HCT116 (cell line): ENCODE data around the gene VSNL1. TPM values are rescaled to one million over a fixed set of nuclear protein-coding genes. Genes with fewer than 3 reads are reported as not detected.

Source experiments
- ATAC-seq: fragments of 200-7000 bp; cut with Tn5 transposase; 2 replicates; pipeline ENCODE4 v1.9.1; 2020; ENCODE audit warnings: mild to moderate bottlenecking, moderate library complexity
- BruUV-seq: library from RNA; stranded (reverse); fragments of 400-500 nt; replicated peaks from 2 replicates; lab custom pipeline; 2021; lab: Mats Ljungman, UMichigan
- CTCF ChIA-PET: fragments of 300-600 bp; sonication (Branson Sonifier 250); formaldehyde crosslinking; loops from one replicate; lab custom pipeline; 2021; ENCODE audit warnings: antibody characterized with exemption; lab: Charles Lee
- POLR2A ChIA-PET: fragments of 300-600, 350-600 bp; sonication (Branson Sonifier 250); formaldehyde crosslinking; loops from one replicate; lab custom pipeline; 2021; ENCODE audit warnings: antibody characterized with exemption; lab: Charles Lee
- RAD21 ChIA-PET, 2 experiments: fragments of 300-600 bp; sonication (Branson Sonifier 250); formaldehyde crosslinking; loops; one replicate each; lab custom pipeline; 2023; ENCODE audit warnings: low total read pairs in 2 of 2; ENCODE audit not compliant: uncharacterized antibody in 2 of 2, unreplicated experiment in 2 of 2, low non-redundant PET in 1 of 2; lab: Charles Lee
- DNase-seq: peaks from one replicate; pipeline ENCODE4 v3.0.0-alpha.2; 2010; ENCODE audit warnings: low read depth, low spot score
- H2AFZ ChIP-seq: fragments of 200-600 bp; shearing (Covaris generic), sonication (generic); 2 replicates; pipeline ENCODE4 v1.6.1; 2017; ENCODE audit warnings: low read depth, mixed run types, mixed read lengths, antibody characterized with exemption, low read length; ENCODE audit not compliant: poor library complexity, severe bottlenecking
- H3K27ac ChIP-seq: 2 replicates; pipeline ENCODE4 v1.5.1; 2012; ENCODE audit warnings: low read depth, low read length
- H3K27me3 ChIP-seq: fragments of 200-600 bp; sonication (generic); 2 replicates; pipeline ENCODE4 v1.6.1; 2016; ENCODE audit warnings: mixed run types, low read length, mixed read lengths; ENCODE audit not compliant: insufficient read depth
- H3K36me3 ChIP-seq, 2 experiments: fragments of 200-500 bp in 1 of 2; fragments of 200-600 bp in 1 of 2; sonication (Bioruptor generic) in 1 of 2; sonication (generic) in 1 of 2; 2 replicates each; pipeline versions ENCODE4 v1.5.1 to v1.6.1; 2014 to 2016; ENCODE audit warnings: low read length in 2 of 2, inconsistent platforms in 1 of 2, mixed read lengths in 1 of 2, mixed run types in 1 of 2; ENCODE audit not compliant: insufficient read depth in 2 of 2, control insufficient read depth in 1 of 2
- H3K4me1 ChIP-seq, 2 experiments: fragments of 200-600 bp in 1 of 2; sonication (generic) in 1 of 2; 2 replicates each; pipeline versions ENCODE4 v1.5.1 to v1.6.1; 2012 to 2017; ENCODE audit warnings: low read length in 2 of 2, inconsistent platforms in 1 of 2, mild to moderate bottlenecking in 1 of 2, mixed read lengths in 1 of 2, mixed run types in 1 of 2, moderate library complexity in 1 of 2; ENCODE audit not compliant: insufficient read depth in 2 of 2, control insufficient read depth in 1 of 2
- H3K4me2 ChIP-seq: fragments of 200-600 bp; sonication (generic); 2 replicates; pipeline ENCODE4 v1.6.1; 2017; ENCODE audit warnings: mixed run types, low read length, mixed read lengths
- H3K4me3 ChIP-seq, 2 experiments: fragments of 200-600 bp in 1 of 2; sonication (generic) in 1 of 2; replicated peaks in 1 of 2; 2 replicates each; pipeline ENCODE4 v1.5.1; 2011 to 2016; ENCODE audit warnings: low read length in 2 of 2, control low read depth in 1 of 2, low read depth in 1 of 2, mild to moderate bottlenecking in 1 of 2, mixed read lengths in 1 of 2, mixed run types in 1 of 2
- H3K79me2 ChIP-seq: fragments of 200-600 bp; sonication (generic); 2 replicates; pipeline ENCODE4 v1.6.1; 2017; ENCODE audit warnings: mild to moderate bottlenecking, mixed run types, low read length, moderate library complexity, mixed read lengths; ENCODE audit not compliant: insufficient read depth
- H3K9ac ChIP-seq: fragments of 200-600 bp; sonication (generic); 2 replicates; pipeline ENCODE4 v1.6.1; 2016; ENCODE audit warnings: low read length, mixed read lengths
- H3K9me2 ChIP-seq: fragments of 200-600 bp; sonication (generic), shearing (Covaris generic); 2 replicates; pipeline ENCODE4 v1.6.1; 2017; ENCODE audit warnings: mixed run types, mild to moderate bottlenecking, moderate library complexity; ENCODE audit not compliant: insufficient read depth
- H3K9me3 ChIP-seq, 2 experiments: fragments of 200-500 bp in 1 of 2; fragments of 200-600 bp in 1 of 2; sonication (Bioruptor generic) in 1 of 2; sonication (generic) in 1 of 2; 2 replicates each; pipeline ENCODE4 v1.6.1; 2014 to 2017; ENCODE audit warnings: low read length in 2 of 2, mixed read lengths in 2 of 2, inconsistent platforms in 1 of 2, low read depth in 1 of 2, mild to moderate bottlenecking in 1 of 2, mixed run types in 1 of 2, moderate library complexity in 1 of 2; ENCODE audit not compliant: control insufficient read depth in 1 of 2, insufficient read depth in 1 of 2
- H4K20me1 ChIP-seq: fragments of 200-600 bp; sonication (generic), shearing (Covaris generic); 2 replicates; pipeline ENCODE4 v1.6.1; 2017; ENCODE audit warnings: mixed run types, mild to moderate bottlenecking, moderate library complexity; ENCODE audit not compliant: insufficient read depth
- EGR1 ChIP-seq: IDR thresholded peaks from 2 replicates; pipeline ENCODE4 v1.6.1; 2012; ENCODE audit warnings: low read depth
- ELF1 ChIP-seq: IDR thresholded peaks from 2 replicates; pipeline ENCODE4 v1.6.1; 2012; ENCODE audit warnings: low read depth, borderline replicate concordance
- EZH2 ChIP-seq: fragments of 200-600 bp; sonication (generic); IDR thresholded peaks from 2 replicates; pipeline ENCODE4 v1.6.1; 2017; ENCODE audit warnings: antibody characterized with exemption, mixed run types
- FOSL1 ChIP-seq: IDR thresholded peaks from 2 replicates; pipeline ENCODE4 v1.6.1; 2012; ENCODE audit warnings: low read depth
- JUND ChIP-seq: IDR thresholded peaks from 2 replicates; pipeline ENCODE4 v1.6.1; 2012
- POLR2AphosphoS5 ChIP-seq: IDR thresholded peaks from 2 replicates; pipeline ENCODE4 v1.6.1; 2011; ENCODE audit warnings: mild to moderate bottlenecking, low read depth, low read length, moderate library complexity
- SIN3A ChIP-seq: IDR thresholded peaks from 2 replicates; pipeline ENCODE4 v1.6.1; 2012; ENCODE audit warnings: low read depth
- SP1 ChIP-seq: IDR thresholded peaks from 2 replicates; pipeline ENCODE4 v1.6.1; 2012; ENCODE audit warnings: low read depth
- ZNF274 ChIP-seq: fragments of 200-500 bp; sonication (Bioruptor generic); IDR thresholded peaks from 2 replicates; pipeline ENCODE4 v1.6.1; 2014; ENCODE audit warnings: mild to moderate bottlenecking, low read depth, low read length, inconsistent platforms
- intact Hi-C: fragments of 100-400 bp; cut with micrococcal nuclease; formaldehyde crosslinking; loops from 2 replicates; pipeline ENCODE4 v1.10.0; 2022
- total RNA-seq: library from RNA; stranded (reverse); gene quantifications from one replicate; pipeline ENCODE4 v1.2.1, GENCODE V29; 2021; ENCODE audit not compliant: unreplicated experiment
- TF ChIP-seq, protein P1 (sequence below), 3 experiments: fragments of 200-600 bp in 1 of 3; sonication (generic) in 1 of 3; IDR thresholded peaks in 2 of 3; conservative IDR thresholded peaks in 1 of 3; 2 replicates each; pipeline ENCODE4 v1.5.1; 2012 to 2017; ENCODE audit warnings: low read depth in 2 of 3, low read length in 2 of 3, antibody characterized with exemption in 1 of 3, borderline replicate concordance in 1 of 3, control low read depth in 1 of 3, mild to moderate bottlenecking in 1 of 3, mixed read lengths in 1 of 3, mixed run types in 1 of 3, moderate library complexity in 1 of 3; ENCODE audit not compliant: insufficient read depth in 1 of 3

The VSNL1 gene
- total RNA-seq, 1 experiment from 2014 or later, result 4.6 TPM

GRCh38 chr2:17660219-17660618, 119.7 kb downstream of the VSNL1 start:
- ChIA-PET RAD21 (no interaction called here), CTCF (interaction anchor here (1.7 to 2.1 kb wide), 2 partner anchors 11 to 15 kb away, joined by 9 read pairs; no protein-coding TSS in a partner anchor), POLR2A (no interaction called here)
- no peak for DNase-seq
- Histone ChIP-seq H3K27me3 (no peaks in the 10 kb centered on the region), H4K20me1 (no peaks in the 10 kb centered on the region), H2AFZ (no peak overlapping the region), H3K9ac (no peak overlapping the region), H3K4me3 (no peak overlapping the region), H3K4me1 (no peaks in the 10 kb centered on the region), H3K36me3 (peaks cover 4 to 11% of the 10 kb centered on the region in 2 experiments; a peak in 2 of 4 replicates), H3K79me2 (no peaks in the 10 kb centered on the region), H3K9me2 (no peaks in the 10 kb centered on the region), H3K27ac (no peak overlapping the region), H3K9me3 (no peaks in the 10 kb centered on the region), H3K4me2 (no peak overlapping the region)
- intact Hi-C loops, result no loop called here
- no TSS peak for BruUV-seq
- ATAC-seq, result no peak
- no peak for TF ChIP-seq EGR1
- TF ChIP-seq FOSL1, result no peak
- no peak for TF ChIP-seq JUND
- TF ChIP-seq POLR2AphosphoS5, result no peak
- TF ChIP-seq ZNF274, result no peak
- TF ChIP-seq SP1, result no peak
- TF ChIP-seq EZH2, result no peak
- TF ChIP-seq, protein P1, sequence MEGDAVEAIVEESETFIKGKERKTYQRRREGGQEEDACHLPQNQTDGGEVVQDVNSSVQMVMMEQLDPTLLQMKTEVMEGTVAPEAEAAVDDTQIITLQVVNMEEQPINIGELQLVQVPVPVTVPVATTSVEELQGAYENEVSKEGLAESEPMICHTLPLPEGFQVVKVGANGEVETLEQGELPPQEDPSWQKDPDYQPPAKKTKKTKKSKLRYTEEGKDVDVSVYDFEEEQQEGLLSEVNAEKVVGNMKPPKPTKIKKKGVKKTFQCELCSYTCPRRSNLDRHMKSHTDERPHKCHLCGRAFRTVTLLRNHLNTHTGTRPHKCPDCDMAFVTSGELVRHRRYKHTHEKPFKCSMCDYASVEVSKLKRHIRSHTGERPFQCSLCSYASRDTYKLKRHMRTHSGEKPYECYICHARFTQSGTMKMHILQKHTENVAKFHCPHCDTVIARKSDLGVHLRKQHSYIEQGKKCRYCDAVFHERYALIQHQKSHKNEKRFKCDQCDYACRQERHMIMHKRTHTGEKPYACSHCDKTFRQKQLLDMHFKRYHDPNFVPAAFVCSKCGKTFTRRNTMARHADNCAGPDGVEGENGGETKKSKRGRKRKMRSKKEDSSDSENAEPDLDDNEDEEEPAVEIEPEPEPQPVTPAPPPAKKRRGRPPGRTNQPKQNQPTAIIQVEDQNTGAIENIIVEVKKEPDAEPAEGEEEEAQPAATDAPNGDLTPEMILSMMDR (IDR thresholded peaks at IDR 0.05 in 2 of 3, conservative IDR thresholded peaks at IDR 0.05 in 1 of 3; ENCODE audit: borderline replicate concordance in 1 of 3, insufficient read depth in 1 of 3, low read depth in 2 of 3, low read length in 2 of 3), result no peak
- no peak for TF ChIP-seq SIN3A
- no peak for TF ChIP-seq ELF1
